ENCODE results near the gene MYO5C. TPM values are rescaled to one million over a fixed set of nuclear protein-coding genes. Genes with fewer than 3 reads are reported as not detected.
"Not testable (repeated sequence)": the region's sequence is repeated elsewhere in the genome, so short reads cannot be mapped to it uniquely, and the experiment has no call there.

MYO5C gene
- total and polyA plus RNA-seq, 12 donors, result 0.81 to 10.7 (median 2.5) TPM

DNA sequence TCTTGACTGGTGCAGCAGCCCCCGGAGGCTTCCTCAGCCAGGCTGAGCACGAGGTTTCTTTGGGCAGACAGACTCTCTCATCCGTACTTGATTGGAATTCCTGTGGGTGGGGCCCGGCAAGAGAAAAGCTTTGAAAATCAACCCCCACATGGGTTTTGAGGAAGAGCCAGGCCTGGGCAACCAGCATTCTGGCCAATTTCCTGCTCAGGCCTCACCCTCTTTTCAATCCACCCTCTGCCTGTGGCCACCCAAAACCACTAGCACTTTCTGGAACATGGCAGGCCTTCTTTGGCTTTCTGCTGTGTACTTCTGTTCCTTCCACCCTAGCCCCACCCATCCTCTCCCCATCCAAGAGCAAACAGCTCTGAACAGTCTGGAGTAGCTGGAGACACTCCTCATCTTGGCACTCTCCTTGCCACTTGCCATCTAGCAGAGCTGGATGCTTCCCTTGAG lies 5.9 kb downstream of the MYO5C start:
- whole genome bisulfite sequencing, 4 donors, result 71 to 79% (median 73%) methylated on average over 4 of the region's 4 CpGs
- Histone ChIP-seq H3K4me1 (replicated peaks in 1 of 2) (no peaks in the 10 kb centered on the region), H3K27ac (no peak overlapping the region), H3K27me3 (no peaks in the 10 kb centered on the region), H3K9me3 (replicated peaks in 1 of 3) (no peaks in the 10 kb centered on the region), H3K36me3 (replicated peaks in 1 of 2) (no peaks in the 10 kb centered on the region), H3K4me3 (no peak overlapping the region)
- no peak for DNase-seq
- TF ChIP-seq, protein P1, sequence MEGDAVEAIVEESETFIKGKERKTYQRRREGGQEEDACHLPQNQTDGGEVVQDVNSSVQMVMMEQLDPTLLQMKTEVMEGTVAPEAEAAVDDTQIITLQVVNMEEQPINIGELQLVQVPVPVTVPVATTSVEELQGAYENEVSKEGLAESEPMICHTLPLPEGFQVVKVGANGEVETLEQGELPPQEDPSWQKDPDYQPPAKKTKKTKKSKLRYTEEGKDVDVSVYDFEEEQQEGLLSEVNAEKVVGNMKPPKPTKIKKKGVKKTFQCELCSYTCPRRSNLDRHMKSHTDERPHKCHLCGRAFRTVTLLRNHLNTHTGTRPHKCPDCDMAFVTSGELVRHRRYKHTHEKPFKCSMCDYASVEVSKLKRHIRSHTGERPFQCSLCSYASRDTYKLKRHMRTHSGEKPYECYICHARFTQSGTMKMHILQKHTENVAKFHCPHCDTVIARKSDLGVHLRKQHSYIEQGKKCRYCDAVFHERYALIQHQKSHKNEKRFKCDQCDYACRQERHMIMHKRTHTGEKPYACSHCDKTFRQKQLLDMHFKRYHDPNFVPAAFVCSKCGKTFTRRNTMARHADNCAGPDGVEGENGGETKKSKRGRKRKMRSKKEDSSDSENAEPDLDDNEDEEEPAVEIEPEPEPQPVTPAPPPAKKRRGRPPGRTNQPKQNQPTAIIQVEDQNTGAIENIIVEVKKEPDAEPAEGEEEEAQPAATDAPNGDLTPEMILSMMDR (IDR thresholded peaks at IDR 0.05), result no peak
- no peak for TF ChIP-seq POLR2A (IDR thresholded peaks at IDR 0.05)
- intact Hi-C loops (cut with DNase I), result no loop called here

GRCh38 chr15:52288986-52289385 lies 6.6 kb downstream of the MYO5C start:
- H3K27ac ChIP-seq, result no peak overlapping the region
- DNase-seq, result no peak

DNA sequence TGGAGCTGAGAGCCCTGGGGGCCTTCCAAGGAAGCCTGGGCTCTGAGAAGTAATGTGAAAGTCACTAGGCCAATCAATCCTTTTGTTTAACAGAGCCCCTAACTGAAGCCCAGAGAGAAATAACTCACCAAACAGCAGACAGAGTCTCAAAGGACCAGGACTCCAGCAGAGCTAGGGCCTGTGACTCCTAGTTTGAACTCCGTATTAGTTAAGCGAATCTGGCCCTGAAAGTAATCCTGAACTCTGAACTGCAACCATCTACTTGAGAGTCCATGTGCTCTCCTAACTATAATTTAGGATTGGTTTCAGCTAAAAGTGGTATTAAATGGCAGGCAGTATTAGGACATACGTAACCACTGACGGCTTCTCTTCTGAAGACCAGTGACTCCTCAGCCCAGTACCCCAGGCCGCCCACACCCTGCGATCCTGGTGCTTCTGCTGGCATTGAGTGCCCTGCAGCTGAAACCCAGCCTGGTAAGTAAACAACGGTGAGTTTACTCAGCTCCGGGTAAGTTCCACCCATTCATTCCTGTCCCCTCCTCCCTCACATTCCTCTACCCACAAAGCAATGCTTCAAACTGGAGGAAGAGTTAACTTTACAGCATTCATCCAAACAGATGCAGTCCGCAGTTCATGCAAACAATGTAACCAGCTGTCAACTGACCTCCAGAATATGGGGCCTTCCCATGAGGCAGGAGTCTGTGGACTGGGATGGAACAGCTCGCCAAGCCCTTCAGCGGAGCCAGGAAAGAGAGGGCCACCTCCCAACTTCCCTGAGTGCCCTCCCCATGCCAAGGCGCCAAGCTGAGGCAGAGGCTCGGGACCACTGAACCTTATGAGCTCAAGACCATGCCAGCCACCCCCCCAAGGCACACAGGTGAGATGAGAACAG lies 7.3 kb downstream of the MYO5C start:
- DNase-seq, result no peak
- H3K27ac ChIP-seq, result no peak overlapping the region
- intact Hi-C loops (cut with DNase I), result no loop called here
- TF ChIP-seq POLR2A (IDR thresholded peaks at IDR 0.05), result no peak
- TF ChIP-seq, protein P1 (IDR thresholded peaks at IDR 0.05), result no peak
- no peaks in the 10 kb centered on the region for H3K9me3 ChIP-seq (replicated peaks in 1 of 3)
- no peaks in the 10 kb centered on the region for H3K4me1 ChIP-seq (replicated peaks in 1 of 2)
- 79 to 87% (median 84%) methylated on average over 11 to 13 of the region's 13 CpGs for WGBS, 4 donors
- no peaks in the 10 kb centered on the region for H3K36me3 ChIP-seq (replicated peaks in 1 of 2)
- no peaks in the 10 kb centered on the region for H3K27me3 ChIP-seq
- no peak overlapping the region for H3K4me3 ChIP-seq

More at GRCh38 chr15:52288986-52289385, 6.6 kb downstream of the MYO5C start:
- Histone ChIP-seq H3K4me3 (no peak overlapping the region), H3K9me3 (replicated peaks in 1 of 3) (no peaks in the 10 kb centered on the region), H3K4me1 (replicated peaks in 1 of 2) (no peaks in the 10 kb centered on the region), H3K36me3 (replicated peaks in 1 of 2) (no peaks in the 10 kb centered on the region), H3K27me3 (no peaks in the 10 kb centered on the region)
- TF ChIP-seq, protein P1 (IDR thresholded peaks at IDR 0.05), result no peak
- no peak for TF ChIP-seq POLR2A (IDR thresholded peaks at IDR 0.05)
- 80 to 93% (median 89%) methylated on average over 5 of the region's 5 CpGs for WGBS, 4 donors
- intact Hi-C loops (cut with DNase I), result no loop called here

DNA sequence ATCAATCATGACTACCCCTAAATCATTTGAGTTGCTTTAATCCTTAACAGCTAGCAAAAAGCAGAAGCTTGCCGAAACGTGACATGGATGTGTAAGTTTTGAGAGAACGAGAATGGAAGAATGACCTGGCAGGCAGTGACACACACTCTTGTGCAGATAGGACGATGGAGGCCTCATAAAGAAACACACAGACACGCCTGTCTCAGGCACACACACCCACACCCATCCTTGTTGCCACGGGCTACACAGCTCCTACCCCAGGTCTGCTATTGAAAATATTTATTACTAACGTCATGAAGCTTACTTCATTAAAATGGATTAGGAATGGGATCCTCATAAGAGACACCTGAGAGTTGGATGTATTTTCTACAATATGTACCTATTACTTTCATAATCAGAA lies 8.5 kb downstream of the MYO5C start:
- Histone ChIP-seq H3K36me3 (replicated peaks in 1 of 2) (no peaks in the 10 kb centered on the region), H3K4me1 (replicated peaks in 1 of 2) (no peaks in the 10 kb centered on the region), H3K9me3 (replicated peaks in 1 of 3) (no peaks in the 10 kb centered on the region), H3K27me3 (no peaks in the 10 kb centered on the region), H3K4me3 (no peak overlapping the region), H3K27ac (no peak overlapping the region)
- WGBS, 4 donors, result 91 to 95% (median 92%) methylated on average over 7 of the region's 7 CpGs
- intact Hi-C loops (cut with DNase I), result no loop called here
- no peak for TF ChIP-seq POLR2A (IDR thresholded peaks at IDR 0.05)
- TF ChIP-seq, protein P1 (IDR thresholded peaks at IDR 0.05), result no peak
- no peak for DNase-seq

GRCh38 chr15:52285941-52286340 lies 9.7 kb downstream of the MYO5C start:
- 96 to 99% (median 98%) methylated on average over 8 to 26 of the region's 34 CpGs; no CpG with 5 or more reads in 1 of the 4 donors for WGBS, 4 donors
- H3K36me3 ChIP-seq (replicated peaks in 1 of 2); H3K27me3 ChIP-seq; H3K4me3 ChIP-seq; DNase-seq; H3K4me1 ChIP-seq (replicated peaks in 1 of 2); intact Hi-C loops (cut with DNase I); H3K27ac ChIP-seq; H3K9me3 ChIP-seq (replicated peaks in 1 of 3): not testable (repeated sequence)

All from adrenal gland (tissue), 12 donors.